Measurements from ENCODE around the gene ADAMTSL2. TPM values are rescaled to one million over a fixed set of nuclear protein-coding genes. Genes with fewer than 3 reads are reported as not detected.

Gene ADAMTSL2
- total RNA-seq, 1 donor from 2014 or later, result 0.65 TPM

GRCh38 chr9:133577737-133578112 is 43.2 kb downstream of the ADAMTSL2 start:
- H3K4me3 Mint-ChIP-seq, result no peak overlapping the region
- no peak for TF ChIP-seq CTCF (conservative IDR thresholded peaks at IDR 0.05)
- peaks cover 24% of the 10 kb centered on the region for H3K4me1 Mint-ChIP-seq (ENCODE audit: unreplicated experiment)
- H3K27ac Mint-ChIP-seq, result no peak overlapping the region
- H3K27me3 Mint-ChIP-seq, result peaks cover 9% of the 10 kb centered on the region
- no peaks in the 10 kb centered on the region for H3K36me3 Mint-ChIP-seq
- no peak for DNase-seq (ENCODE audit: extremely low spot score, unreplicated experiment)
- H3K9me3 Mint-ChIP-seq, result no peaks in the 10 kb centered on the region

- Mint-ChIP-seq H3K9me3 (no peaks in the 10 kb centered on the region), H3K4me3 (no peak overlapping the region), H3K36me3 (no peaks in the 10 kb centered on the region), H3K4me1 (ENCODE audit: unreplicated experiment) (peaks cover 24% of the 10 kb centered on the region), H3K27me3 (peaks cover 9% of the 10 kb centered on the region), H3K27ac (no peak overlapping the region)
- TF ChIP-seq CTCF (conservative IDR thresholded peaks at IDR 0.05), result no peak
- no peak for DNase-seq (ENCODE audit: extremely low spot score, unreplicated experiment)
Measured at GRCh38 chr9:133578524-133579441, 44.3 kb downstream of the ADAMTSL2 start.

GRCh38 chr9:133579601-133580418 is 45.3 kb downstream of the ADAMTSL2 start:
- H3K27me3 Mint-ChIP-seq, result peaks cover 13% of the 10 kb centered on the region
- H3K36me3 Mint-ChIP-seq, result no peaks in the 10 kb centered on the region
- DNase-seq (ENCODE audit: extremely low spot score, unreplicated experiment), result no peak
- H3K4me1 Mint-ChIP-seq (ENCODE audit: unreplicated experiment), result peaks cover 31% of the 10 kb centered on the region
- no peaks in the 10 kb centered on the region for H3K9me3 Mint-ChIP-seq
- TF ChIP-seq CTCF (conservative IDR thresholded peaks at IDR 0.05), result no peak
- H3K27ac Mint-ChIP-seq, result no peak overlapping the region
- no peak overlapping the region for H3K4me3 Mint-ChIP-seq

GRCh38 chr9:133580419-133580738 is 45.9 kb downstream of the ADAMTSL2 start:
- Mint-ChIP-seq H3K27ac (no peak overlapping the region), H3K36me3 (no peaks in the 10 kb centered on the region), H3K9me3 (no peaks in the 10 kb centered on the region), H3K27me3 (peaks cover 13% of the 10 kb centered on the region), H3K4me1 (ENCODE audit: unreplicated experiment) (peaks cover 33% of the 10 kb centered on the region), H3K4me3 (no peak overlapping the region)
- DNase-seq (ENCODE audit: extremely low spot score, unreplicated experiment), result no peak
- TF ChIP-seq CTCF (conservative IDR thresholded peaks at IDR 0.05), result no peak

- H3K27ac Mint-ChIP-seq, result no peak overlapping the region
Measured at GRCh38 chr9:133581011-133581410, 46.5 kb downstream of the ADAMTSL2 start.

More at GRCh38 chr9:133581011-133581410, 46.5 kb downstream of the ADAMTSL2 start:
- no peaks in the 10 kb centered on the region for H3K9me3 Mint-ChIP-seq
- peaks cover 16% of the 10 kb centered on the region for H3K27me3 Mint-ChIP-seq
- no peaks in the 10 kb centered on the region for H3K36me3 Mint-ChIP-seq
- peaks cover 36% of the 10 kb centered on the region for H3K4me1 Mint-ChIP-seq (ENCODE audit: unreplicated experiment)
- no peak for DNase-seq (ENCODE audit: extremely low spot score, unreplicated experiment)
- TF ChIP-seq CTCF (conservative IDR thresholded peaks at IDR 0.05), result no peak
- H3K4me3 Mint-ChIP-seq, result no peak overlapping the region
